ENCODE measurements around the gene CDCA5. TPM values are rescaled to one million over a fixed set of nuclear protein-coding genes. Genes with fewer than 3 reads are reported as not detected.

CDCA5 gene
- total RNA-seq, 1 experiment from 2014 or later: 90.2 TPM

- Histone ChIP-seq H3K9me3 (replicated peaks) (no peaks in the 10 kb centered on the region), H3K4me1 (replicated peaks) (peaks cover 16% of the 10 kb centered on the region), H3K36me3 (peaks cover 85% of the 10 kb centered on the region), H3K27me3 (replicated peaks) (no peaks in the 10 kb centered on the region), H3K27ac (no peak overlapping the region), H3K4me3 (no peak overlapping the region)
- no peak for DNase-seq (ENCODE audit: low read depth in 1 of 2, low spot score in 2 of 2)
Measured at GRCh38 chr11:65085446-65085845, 1.6 kb upstream of the CDCA5 start.

GRCh38 chr11:65084598-65085375 lies 947 bp upstream of the CDCA5 start:
- peaks cover 91% of the 10 kb centered on the region for H3K36me3 ChIP-seq
- no peaks in the 10 kb centered on the region for H3K27me3 ChIP-seq (replicated peaks)
- no peak for DNase-seq (ENCODE audit: low read depth in 1 of 2, low spot score in 2 of 2)
- H3K4me3 ChIP-seq: peak overlapping the region; percentile 76
- peak overlapping the region; percentile 80 for H3K27ac ChIP-seq
- peaks cover 16% of the 10 kb centered on the region for H3K4me1 ChIP-seq (replicated peaks)
- H3K9me3 ChIP-seq (replicated peaks): no peaks in the 10 kb centered on the region

- peak overlapping the region; percentile 76 for H3K4me3 ChIP-seq
- no peaks in the 10 kb centered on the region for H3K27me3 ChIP-seq (replicated peaks)
- peak overlapping the region; percentile 80 for H3K27ac ChIP-seq
- no peaks in the 10 kb centered on the region for H3K9me3 ChIP-seq (replicated peaks)
- peaks cover 91% of the 10 kb centered on the region for H3K36me3 ChIP-seq
- DNase-seq (ENCODE audit: low read depth in 1 of 2, low spot score in 2 of 2): peak in 1 of 2 experiments; percentile 27
- H3K4me1 ChIP-seq (replicated peaks): peaks cover 16% of the 10 kb centered on the region
Measured at GRCh38 chr11:65083134-65083833, 556 bp downstream of the CDCA5 start.

- peaks cover 83% of the 10 kb centered on the region for H3K36me3 ChIP-seq
- no peak overlapping the region for H3K27ac ChIP-seq
- H3K27me3 ChIP-seq (replicated peaks): no peaks in the 10 kb centered on the region
- H3K4me1 ChIP-seq (replicated peaks): peaks cover 9% of the 10 kb centered on the region
- DNase-seq (ENCODE audit: low read depth in 1 of 2, low spot score in 2 of 2): no peak
- H3K9me3 ChIP-seq (replicated peaks): no peaks in the 10 kb centered on the region
- H3K4me3 ChIP-seq: no peak overlapping the region
Measured at GRCh38 chr11:65078786-65079342, 5.0 kb downstream of the CDCA5 start.

DNA sequence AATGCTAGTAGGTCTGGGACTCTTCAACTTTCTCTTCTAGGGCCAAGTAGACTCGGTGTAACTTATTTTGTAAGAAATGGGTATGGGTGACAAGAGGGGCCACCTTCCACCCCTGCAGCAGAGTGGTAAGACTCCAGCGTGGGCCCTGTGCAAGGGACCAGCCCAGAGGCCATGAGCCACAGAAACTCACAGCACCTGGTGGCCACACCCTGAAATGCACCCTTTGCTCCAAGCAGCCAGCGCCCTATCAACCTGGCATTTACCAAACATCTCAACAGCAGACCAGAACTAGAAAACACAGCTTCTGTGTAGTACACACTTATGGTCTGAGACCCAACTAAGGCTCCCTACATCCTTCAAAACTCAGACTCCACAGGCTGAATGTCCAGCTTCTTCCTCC lies 5.7 kb downstream of the CDCA5 start:
- H3K4me3 ChIP-seq: no peak overlapping the region
- H3K4me1 ChIP-seq (replicated peaks): peaks cover 8% of the 10 kb centered on the region
- no peaks in the 10 kb centered on the region for H3K27me3 ChIP-seq (replicated peaks)
- peak in 1 of 2 experiments; percentile 40 for DNase-seq (ENCODE audit: low read depth in 1 of 2, low spot score in 2 of 2)
- H3K27ac ChIP-seq: no peak overlapping the region
- H3K9me3 ChIP-seq (replicated peaks): no peaks in the 10 kb centered on the region
- H3K36me3 ChIP-seq: peaks cover 76% of the 10 kb centered on the region

- H3K27me3 ChIP-seq (replicated peaks): no peaks in the 10 kb centered on the region
- H3K27ac ChIP-seq: no peak overlapping the region
- peaks cover 69% of the 10 kb centered on the region for H3K36me3 ChIP-seq
- DNase-seq (ENCODE audit: low read depth in 1 of 2, low spot score in 2 of 2): no peak
- peaks cover under 1% of the 10 kb centered on the region for H3K4me1 ChIP-seq (replicated peaks)
- no peak overlapping the region for H3K4me3 ChIP-seq
- H3K9me3 ChIP-seq (replicated peaks): no peaks in the 10 kb centered on the region
Measured at GRCh38 chr11:65077451-65077850, 6.4 kb downstream of the CDCA5 start.

- H3K4me1 ChIP-seq (replicated peaks): no peaks in the 10 kb centered on the region
- no peaks in the 10 kb centered on the region for H3K27me3 ChIP-seq (replicated peaks)
- H3K27ac ChIP-seq: no peak overlapping the region
- no peaks in the 10 kb centered on the region for H3K9me3 ChIP-seq (replicated peaks)
- H3K4me3 ChIP-seq: no peak overlapping the region
- DNase-seq (ENCODE audit: low read depth in 1 of 2, low spot score in 2 of 2): no peak
- H3K36me3 ChIP-seq: peaks cover 22% of the 10 kb centered on the region
Measured at GRCh38 chr11:65072631-65072966, 11.2 kb downstream of the CDCA5 start.

GRCh38 chr11:65071907-65072630 lies 11.8 kb downstream of the CDCA5 start:
- Histone ChIP-seq H3K4me1 (replicated peaks) (no peaks in the 10 kb centered on the region), H3K27me3 (replicated peaks) (no peaks in the 10 kb centered on the region)

GRCh38 chr11:65069217-65069616 lies 14.6 kb downstream of the CDCA5 start:
- DNase-seq (ENCODE audit: low read depth in 1 of 2, low spot score in 2 of 2): no peak
- Histone ChIP-seq H3K27me3 (replicated peaks) (no peaks in the 10 kb centered on the region), H3K9me3 (replicated peaks) (no peaks in the 10 kb centered on the region), H3K36me3 (no peaks in the 10 kb centered on the region), H3K27ac (no peak overlapping the region), H3K4me3 (no peak overlapping the region), H3K4me1 (replicated peaks) (no peaks in the 10 kb centered on the region)

More at GRCh38 chr11:65071907-65072630, 11.8 kb downstream of the CDCA5 start:
- no peaks in the 10 kb centered on the region for H3K9me3 ChIP-seq (replicated peaks)
- H3K27ac ChIP-seq: no peak overlapping the region
- peaks cover 16% of the 10 kb centered on the region for H3K36me3 ChIP-seq
- H3K4me3 ChIP-seq: no peak overlapping the region
- DNase-seq (ENCODE audit: low read depth in 1 of 2, low spot score in 2 of 2): no peak

- Histone ChIP-seq H3K4me3 (no peak overlapping the region), H3K27ac (no peak overlapping the region), H3K4me1 (replicated peaks) (no peaks in the 10 kb centered on the region), H3K9me3 (replicated peaks) (no peaks in the 10 kb centered on the region), H3K36me3 (no peaks in the 10 kb centered on the region), H3K27me3 (replicated peaks) (no peaks in the 10 kb centered on the region)
- DNase-seq (ENCODE audit: low read depth in 1 of 2, low spot score in 2 of 2): no peak
Measured at GRCh38 chr11:65067446-65067845, 16.4 kb downstream of the CDCA5 start.

- DNase-seq (ENCODE audit: low read depth in 1 of 2, low spot score in 2 of 2): no peak
- H3K27ac ChIP-seq: no peak overlapping the region
- H3K4me1 ChIP-seq (replicated peaks): no peaks in the 10 kb centered on the region
- H3K36me3 ChIP-seq: no peaks in the 10 kb centered on the region
- no peaks in the 10 kb centered on the region for H3K9me3 ChIP-seq (replicated peaks)
- no peaks in the 10 kb centered on the region for H3K27me3 ChIP-seq (replicated peaks)
- H3K4me3 ChIP-seq: no peak overlapping the region
Measured at GRCh38 chr11:65066805-65067291, 17.0 kb downstream of the CDCA5 start.

DNA sequence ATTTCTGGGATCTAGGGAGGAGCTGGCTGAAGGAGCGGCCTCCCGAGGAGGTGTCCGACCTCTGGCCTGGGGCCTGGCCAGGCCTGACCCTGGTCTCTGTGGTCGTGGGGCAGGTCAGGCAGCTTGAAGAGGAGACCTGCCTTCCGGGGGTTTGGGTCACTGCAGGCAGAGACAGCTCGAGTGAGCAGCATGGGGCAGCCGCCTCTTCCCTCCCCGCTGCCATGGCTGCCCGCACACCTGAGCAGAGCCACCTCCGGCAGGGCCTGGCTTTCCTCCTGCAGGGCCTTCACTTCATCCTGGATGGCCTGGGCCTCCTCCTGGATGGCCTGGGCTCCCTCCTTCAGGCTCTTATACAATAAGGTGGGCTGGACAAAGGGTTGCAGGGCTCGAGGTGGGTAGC lies 17.5 kb downstream of the CDCA5 start:
- Histone ChIP-seq H3K9me3 (replicated peaks) (no peaks in the 10 kb centered on the region), H3K27ac (no peak overlapping the region)

GRCh38 chr11:65065851-65066250 lies 18.0 kb downstream of the CDCA5 start:
- H3K27me3 ChIP-seq (replicated peaks): no peaks in the 10 kb centered on the region
- H3K9me3 ChIP-seq (replicated peaks): no peaks in the 10 kb centered on the region
- no peak overlapping the region for H3K27ac ChIP-seq
- no peak for DNase-seq (ENCODE audit: low read depth in 1 of 2, low spot score in 2 of 2)
- no peaks in the 10 kb centered on the region for H3K4me1 ChIP-seq (replicated peaks)
- no peak overlapping the region for H3K4me3 ChIP-seq
- H3K36me3 ChIP-seq: no peaks in the 10 kb centered on the region

More for the DNA sequence above, 17.5 kb downstream of the CDCA5 start:
- H3K4me1 ChIP-seq (replicated peaks): no peaks in the 10 kb centered on the region
- no peak overlapping the region for H3K4me3 ChIP-seq
- H3K27me3 ChIP-seq (replicated peaks): no peaks in the 10 kb centered on the region
- DNase-seq (ENCODE audit: low read depth in 1 of 2, low spot score in 2 of 2): no peak
- no peaks in the 10 kb centered on the region for H3K36me3 ChIP-seq

Data from SJSA1 (cell line).